Vagina (tissue), 2 donors: Measurements from ENCODE around the gene PEMT.

ENCODE experiments used
- CTCF ChIP-seq, 3 experiments: fragments of 450-650 bp in 2 of 3; fragments of 200-600 bp in 1 of 3; sonication (generic) in 1 of 3; IDR thresholded peaks; one replicate each; pipeline ENCODE4 v1.5.1; 2017 to 2019; ENCODE audit warnings: antibody characterized with exemption in 3 of 3, mild to moderate bottlenecking in 2 of 3, moderate library complexity in 2 of 3
- POLR2AphosphoS5 ChIP-seq, 2 donors: sonication (generic); formaldehyde crosslinking; IDR thresholded peaks; one replicate each; pipeline ENCODE4 v1.9.0; 2017; ENCODE audit warnings: antibody characterized with exemption in 2 of 2, mild to moderate bottlenecking in 2 of 2, low read depth in 1 of 2; ENCODE audit not compliant: insufficient read depth in 1 of 2

- no peak for TF ChIP-seq CTCF (IDR thresholded peaks at IDR 0.05)
- no peak for TF ChIP-seq POLR2AphosphoS5 (IDR thresholded peaks at IDR 0.05; ENCODE audit: insufficient read depth in 1 of 2, low read depth in 1 of 2)
These were observed 74.4 kb downstream of the PEMT start for GRCh38 chr17:17516941-17517720.
